ENCODE results near the gene BZW1. TPM values are rescaled to one million over a fixed set of nuclear protein-coding genes. Genes with fewer than 3 reads are reported as not detected.

BZW1 gene
- total RNA-seq, 1 experiment from 2014 or later: 454 TPM

GRCh38 chr2:200871151-200871550 is 59.4 kb downstream of the BZW1 start:
- Histone ChIP-seq H3K4me2 (ENCODE audit: low read length) (no peak overlapping the region), H3K79me2 (ENCODE audit: insufficient read depth, low read length) (no peaks in the 10 kb centered on the region), H3K9me3 (ENCODE audit: control insufficient read depth in 1 of 2, insufficient read depth in 1 of 2, low read depth in 1 of 2, low read length in 2 of 2) (no peaks in the 10 kb centered on the region), H2AFZ (ENCODE audit: low read depth, low read length, poor library complexity, severe bottlenecking) (no peak overlapping the region), H3K4me3 (replicated peaks in 1 of 2; ENCODE audit: low read depth in 1 of 2, low read length in 2 of 2) (no peak overlapping the region), H3K27ac (ENCODE audit: low read depth, low read length) (no peak overlapping the region), H3K27me3 (ENCODE audit: insufficient read depth, low read length) (no peaks in the 10 kb centered on the region), H3K4me1 (ENCODE audit: control insufficient read depth in 1 of 2, insufficient read depth in 2 of 2, low read length in 2 of 2) (no peaks in the 10 kb centered on the region), H3K9ac (ENCODE audit: low read length) (no peak overlapping the region), H4K20me1 (ENCODE audit: insufficient read depth) (no peaks in the 10 kb centered on the region), H3K9me2 (ENCODE audit: insufficient read depth) (no peaks in the 10 kb centered on the region), H3K36me3 (ENCODE audit: control insufficient read depth in 1 of 2, insufficient read depth in 2 of 2, low read length in 2 of 2) (peaks cover 9 to 15% of the 10 kb centered on the region in 2 experiments)
- DNase-seq (ENCODE audit: low read depth, low spot score) (no peak), ATAC-seq (no peak)
- ChIA-PET CTCF (no interaction called here), RAD21 (ENCODE audit: low non-redundant PET in 1 of 2, low total read pairs in 2 of 2, uncharacterized antibody in 2 of 2, unreplicated experiment in 2 of 2) (no interaction called here), POLR2A (no interaction called here)
- intact Hi-C loops (cut with micrococcal nuclease): no loop called here
- TF ChIP-seq EGR1 (IDR thresholded peaks at IDR 0.05; ENCODE audit: low read depth) (no peak), CTCF (IDR thresholded peaks at IDR 0.05 in 2 of 3, conservative IDR thresholded peaks at IDR 0.05 in 1 of 3; ENCODE audit: borderline replicate concordance in 1 of 3, insufficient read depth in 1 of 3, low read depth in 2 of 3, low read length in 2 of 3) (no peak), RAD21 (IDR thresholded peaks at IDR 0.05; ENCODE audit: low read depth) (no peak), EZH2 (IDR thresholded peaks at IDR 0.05) (no peak), SRF (IDR thresholded peaks at IDR 0.05; ENCODE audit: low read depth) (no peak), REST (IDR thresholded peaks at IDR 0.05; ENCODE audit: low read depth) (no peak), JUND (IDR thresholded peaks at IDR 0.05) (no peak)
- no TSS peak for BruUV-seq (replicated peaks)
